GM10847 (cell line): ENCODE data around the gene GLYATL1B.

Experiments used
- POLR2A ChIP-seq: IDR thresholded peaks from 2 replicates; pipeline ENCODE4 v1.6.1; 2011; ENCODE audit not compliant: insufficient read length; ENCODE audit errors: extremely low read depth

Gene GLYATL1B

GRCh38 chr11:59119826-59120225 is 33.7 kb downstream of the GLYATL1B start:
- no peak for TF ChIP-seq POLR2A

GRCh38 chr11:59135648-59136461 is 49.7 kb downstream of the GLYATL1B start:
- TF ChIP-seq POLR2A, result no peak

GRCh38 chr11:59137190-59137589 is 51.1 kb downstream of the GLYATL1B start:
- no peak for TF ChIP-seq POLR2A

GRCh38 chr11:59138643-59139042 is 52.5 kb downstream of the GLYATL1B start:
- no peak for TF ChIP-seq POLR2A

- TF ChIP-seq POLR2A, result no peak
Measured at GRCh38 chr11:59141191-59141590, 55.1 kb downstream of the GLYATL1B start.

GRCh38 chr11:59141673-59142460 is 55.8 kb downstream of the GLYATL1B start:
- TF ChIP-seq POLR2A, result no peak

- peak; percentile 70 for TF ChIP-seq POLR2A
Measured at GRCh38 chr11:59142530-59143507, 56.7 kb downstream of the GLYATL1B start, which contains the start of gene FAM111A. FAM111A (plus strand) TSS chr11:59142856; CDS start chr11:59148873, 6,017 bp downstream.

GRCh38 chr11:59144096-59144495 is 58.0 kb downstream of the GLYATL1B start:
- TF ChIP-seq POLR2A, result no peak
